HS-5 (cell line): ENCODE measurements around the gene DEDD2.

Experiments used
- DNase-seq: peaks from one replicate; pipeline ENCODE4 v3.0.0-alpha.2; 2012; ENCODE audit warnings: low read depth

DEDD2 gene

GRCh38 chr19:42228641-42229040 is 11.2 kb upstream of the DEDD2 start:
- DNase-seq = no peak

GRCh38 chr19:42226886-42227285 is 9.4 kb upstream of the DEDD2 start:
- DNase-seq = no peak

GRCh38 chr19:42225718-42226292 is 8.3 kb upstream of the DEDD2 start:
- no peak for DNase-seq

- no peak for DNase-seq
These were observed 7.7 kb upstream of the DEDD2 start for GRCh38 chr19:42224940-42225717.

- DNase-seq = no peak
These were observed 3.2 kb upstream of the DEDD2 start for GRCh38 chr19:42220751-42221097.

GRCh38 chr19:42219812-42220750 is 2.6 kb upstream of the DEDD2 start, which contains the start of gene ZNF526:
Gene ZNF526, plus strand, starts transcription at chr19:42220312. Its CDS starts 4,092 bp downstream, at chr19:42224404.
- peak; percentile 92 for DNase-seq

- no peak for DNase-seq
These were observed 591 bp downstream of the DEDD2 start for GRCh38 chr19:42216653-42217519.

GRCh38 chr19:42214810-42215485 is 2.5 kb downstream of the DEDD2 start:
- no peak for DNase-seq

- no peak for DNase-seq
These were observed 4.6 kb downstream of the DEDD2 start for GRCh38 chr19:42212886-42213285.

- DNase-seq = no peak
These were observed 8.9 kb downstream of the DEDD2 start for GRCh38 chr19:42208612-42209011.

- no peak for DNase-seq
These were observed 9.7 kb downstream of the DEDD2 start for GRCh38 chr19:42207767-42208271.

- no peak for DNase-seq
These were observed 10.4 kb downstream of the DEDD2 start for GRCh38 chr19:42206871-42207755.

- DNase-seq = no peak
These were observed 12.8 kb downstream of the DEDD2 start for GRCh38 chr19:42204664-42205063.

GRCh38 chr19:42203700-42204099 is 13.8 kb downstream of the DEDD2 start:
- DNase-seq = no peak

GRCh38 chr19:42202290-42202880 is 15.1 kb downstream of the DEDD2 start:
- no peak for DNase-seq

- DNase-seq = no peak
These were observed 15.8 kb downstream of the DEDD2 start for GRCh38 chr19:42201489-42202289.

GRCh38 chr19:42200116-42200715 is 17.3 kb downstream of the DEDD2 start:
- no peak for DNase-seq

GRCh38 chr19:42199440-42200115 is 17.9 kb downstream of the DEDD2 start:
- no peak for DNase-seq
